T-helper 9 cell (primary cell): ENCODE measurements around the gene TSPYL6.

Experiments
- DNase-seq: peaks from one replicate; pipeline ENCODE4 v3.0.0-alpha.2; 2020

Gene TSPYL6

GRCh38 chr2:54255230-54256090 is 569 bp downstream of the TSPYL6 start:
- DNase-seq = no peak

DNA sequence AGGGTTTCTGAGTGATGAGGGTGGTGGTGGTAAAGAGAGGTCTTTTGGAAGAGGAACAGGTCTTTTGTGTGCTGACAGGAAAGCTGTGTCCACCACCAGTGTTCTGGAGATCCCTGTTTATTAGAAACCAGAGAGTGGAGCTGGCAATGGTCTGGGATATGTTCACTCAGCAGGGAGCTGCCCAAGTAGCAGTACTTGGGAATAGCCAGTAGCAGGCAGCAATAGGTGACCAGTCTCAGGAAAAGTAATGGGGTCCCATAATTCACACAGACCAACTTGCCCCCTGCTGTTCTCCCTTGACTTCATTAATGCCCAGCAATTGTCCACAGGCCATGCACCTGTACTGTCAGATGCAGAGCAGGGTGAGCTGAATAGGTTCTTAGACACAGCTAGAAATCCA is 1.8 kb downstream of the TSPYL6 start:
- no peak for DNase-seq

DNA sequence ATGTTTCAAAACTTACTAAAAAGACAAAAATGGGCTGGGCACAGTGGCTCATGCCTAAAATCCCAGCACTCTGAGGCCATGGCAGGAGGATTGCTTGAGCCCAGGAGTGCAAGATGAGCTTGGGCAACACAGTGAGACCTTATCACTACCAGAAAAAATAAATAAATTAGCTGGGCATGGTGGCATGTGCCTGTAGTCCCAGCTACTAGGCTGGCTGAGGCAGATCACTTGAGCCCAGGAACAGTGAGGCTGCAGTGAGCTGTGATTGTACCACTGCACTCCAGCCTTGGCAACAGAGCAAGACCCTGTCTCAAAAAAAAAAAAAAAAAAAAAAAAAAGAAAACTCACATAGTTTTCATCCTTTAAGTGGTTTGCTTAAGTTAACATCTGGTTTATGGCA is 6.4 kb downstream of the TSPYL6 start:
- DNase-seq = no peak

DNA sequence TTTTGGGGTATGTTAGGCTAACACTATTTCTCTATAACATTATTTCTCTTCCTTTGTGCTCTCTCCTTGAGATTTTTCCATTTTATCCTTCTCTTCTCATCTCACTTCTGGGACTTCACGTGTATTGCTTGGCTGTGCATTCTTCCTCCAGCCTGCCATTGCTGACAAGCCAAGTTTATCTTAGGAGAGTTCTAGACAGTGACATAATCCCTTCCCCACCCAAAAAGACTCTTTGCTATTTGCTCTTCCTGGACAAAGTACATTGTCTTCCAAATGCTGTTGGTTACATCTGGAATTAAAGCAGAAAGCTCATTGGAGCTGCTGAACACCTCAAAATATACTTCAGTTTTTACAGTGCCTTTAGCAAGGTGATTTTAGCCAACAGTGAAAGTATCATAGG is 8.9 kb downstream of the TSPYL6 start:
- no peak for DNase-seq

DNA sequence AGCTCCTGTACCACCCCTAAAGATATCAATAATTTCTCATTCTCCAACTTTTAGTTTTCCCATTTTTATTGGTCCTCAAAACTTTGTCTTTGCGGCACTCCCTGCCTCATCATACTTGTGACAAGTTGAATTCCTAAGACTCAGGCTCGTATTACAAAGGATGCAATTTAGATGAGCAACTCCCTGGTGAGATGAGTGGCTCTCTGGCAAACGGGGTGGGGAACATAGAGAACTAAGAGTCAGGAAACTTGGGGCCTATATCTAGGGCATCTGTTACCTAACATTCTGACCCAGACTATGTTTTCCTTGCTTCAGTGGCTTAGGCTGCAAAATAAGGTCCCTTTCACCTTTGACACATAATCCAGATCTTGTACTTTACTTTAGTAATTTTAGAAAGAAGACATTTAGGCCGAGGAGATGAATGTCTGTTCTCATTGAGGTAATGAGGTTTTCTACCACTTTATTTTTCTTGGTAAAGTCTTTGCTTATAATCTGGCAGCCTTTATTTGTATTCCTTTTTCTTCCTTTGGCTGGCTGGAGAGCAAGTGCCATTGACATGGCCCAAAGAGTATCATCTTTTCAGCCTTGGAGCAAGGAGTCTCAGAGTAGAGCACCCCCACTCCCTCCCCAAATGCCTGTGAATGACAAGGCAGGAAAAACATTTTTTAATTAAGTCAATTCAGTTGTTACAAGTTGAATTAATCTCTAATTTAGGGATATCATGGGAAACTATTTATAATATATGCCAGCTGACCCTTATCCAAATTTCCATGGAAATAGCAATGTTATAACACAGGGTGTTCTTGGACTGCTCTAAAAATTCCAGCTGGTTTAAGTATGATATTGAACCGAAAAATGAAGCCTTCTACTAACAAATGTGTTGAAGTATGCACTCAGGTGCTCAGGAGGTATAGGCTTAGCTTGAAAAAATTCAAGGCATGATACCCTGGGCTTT is 15.2 kb downstream of the TSPYL6 start:
- DNase-seq = no peak

DNA sequence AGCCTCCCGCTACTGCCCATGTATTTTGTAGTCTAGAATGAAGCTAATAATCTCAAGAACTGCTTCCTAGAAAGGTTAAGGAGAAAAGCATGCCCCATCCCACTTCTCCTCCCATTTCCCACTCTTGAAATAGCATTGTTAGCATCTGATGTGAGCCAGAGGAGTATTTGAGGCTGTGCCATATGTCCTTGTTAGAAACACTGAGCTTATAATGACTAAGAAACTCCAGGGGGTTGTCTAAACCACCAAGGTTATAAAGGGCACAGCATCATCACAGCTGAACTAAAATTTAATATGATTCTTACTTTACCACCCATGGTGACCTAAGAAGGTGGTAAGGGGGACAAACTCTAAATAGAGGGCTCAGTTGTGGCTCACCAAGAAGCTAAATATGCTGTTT is 16.6 kb downstream of the TSPYL6 start:
- DNase-seq = no peak

DNA sequence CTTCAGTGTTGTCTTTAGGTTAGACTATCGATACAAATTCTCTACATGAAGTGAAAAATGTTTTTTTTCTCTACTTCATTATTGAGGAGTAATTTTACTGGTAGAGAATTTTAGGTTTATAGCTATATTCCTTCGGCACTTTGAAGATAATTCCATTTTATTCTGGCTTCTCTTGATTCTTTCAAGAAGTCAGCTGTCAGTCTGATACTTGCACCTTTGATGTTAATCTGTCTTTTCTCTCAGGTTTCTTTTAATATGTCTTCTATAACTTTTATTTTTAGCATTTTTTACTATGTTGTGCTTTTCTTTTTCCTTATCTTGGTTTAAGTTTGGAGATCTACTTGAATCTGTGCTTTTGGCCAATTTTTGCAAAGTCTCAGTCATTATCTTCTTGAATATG is 18.6 kb downstream of the TSPYL6 start:
- no peak for DNase-seq

DNA sequence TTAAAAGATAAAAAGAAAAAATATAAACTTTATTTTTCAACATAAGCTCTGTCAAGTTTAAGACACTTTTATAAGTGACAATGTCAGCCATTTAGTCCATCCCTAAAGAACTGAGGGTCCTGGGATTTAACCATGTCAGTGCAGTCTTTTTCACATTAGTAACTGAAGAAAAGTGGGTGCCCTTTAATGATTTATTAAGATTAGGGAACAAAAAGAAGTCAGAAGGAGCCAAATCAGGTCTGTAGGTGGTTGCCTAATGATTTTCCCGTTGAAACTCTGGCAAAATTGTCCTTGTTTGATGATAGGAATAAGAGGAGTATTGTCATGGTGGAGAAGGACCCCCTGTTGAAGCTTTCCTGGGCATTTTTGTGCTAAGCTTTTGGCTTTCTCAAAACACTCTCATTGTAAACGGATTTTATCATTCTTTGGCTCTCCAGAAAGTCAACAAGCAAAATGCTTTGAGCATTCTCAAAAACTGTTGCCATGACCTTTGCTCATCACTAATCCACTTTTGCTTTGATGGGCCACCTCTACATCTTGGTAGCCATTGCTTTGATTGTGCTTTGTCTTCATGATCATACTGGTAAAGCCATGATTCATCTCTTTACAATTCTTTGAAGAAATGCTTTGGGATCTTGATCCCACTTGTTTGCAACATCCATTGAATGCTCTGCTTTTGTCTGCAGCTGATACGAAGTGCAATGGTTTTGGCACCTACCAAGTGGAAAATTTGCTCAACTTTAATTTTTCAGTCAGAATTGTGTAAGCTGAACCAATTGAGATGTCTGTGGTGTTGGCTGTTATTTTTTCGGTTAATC is 22.0 kb downstream of the TSPYL6 start:
- DNase-seq = no peak

DNA sequence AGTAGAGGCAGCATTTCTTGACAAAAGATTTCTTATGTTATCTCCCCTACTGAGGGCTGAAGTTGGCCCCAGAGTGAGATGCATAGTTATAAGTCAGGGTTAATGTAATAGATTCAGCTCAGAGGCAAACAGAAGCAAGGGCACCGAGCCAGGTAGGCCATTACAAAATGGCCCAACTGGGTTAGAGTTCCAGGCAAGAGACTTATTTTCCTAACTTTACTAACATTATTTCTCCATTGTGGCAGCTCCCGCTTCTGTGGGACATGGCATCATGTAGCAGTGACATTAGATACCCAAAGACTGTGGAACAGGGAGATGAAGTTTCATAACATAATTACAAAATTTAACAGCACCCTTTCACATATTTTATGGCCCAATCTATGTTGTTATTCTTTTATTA is 27.1 kb downstream of the TSPYL6 start:
- DNase-seq = no peak

GRCh38 chr2:54227798-54228197 is 28.2 kb downstream of the TSPYL6 start:
- DNase-seq = no peak

DNA sequence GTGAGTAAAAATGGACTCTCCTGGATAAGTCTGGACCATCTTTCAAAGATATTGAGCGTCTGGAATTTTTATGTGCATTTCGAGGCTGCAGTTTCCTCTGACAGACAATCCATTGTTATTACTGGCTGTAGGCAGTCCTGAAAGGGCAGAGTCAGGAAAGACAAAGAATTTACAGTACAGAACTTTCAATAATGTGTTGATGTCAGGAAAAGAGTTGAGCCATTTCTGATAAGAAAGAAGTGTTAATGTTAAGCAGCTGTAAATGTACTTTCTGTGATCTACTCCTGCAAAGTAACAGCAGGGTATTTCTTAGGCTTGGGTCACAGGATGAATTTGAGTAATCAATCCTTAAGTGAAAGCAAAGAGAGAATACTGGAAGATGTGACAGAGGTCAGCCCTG is 29.8 kb downstream of the TSPYL6 start:
- no peak for DNase-seq

DNA sequence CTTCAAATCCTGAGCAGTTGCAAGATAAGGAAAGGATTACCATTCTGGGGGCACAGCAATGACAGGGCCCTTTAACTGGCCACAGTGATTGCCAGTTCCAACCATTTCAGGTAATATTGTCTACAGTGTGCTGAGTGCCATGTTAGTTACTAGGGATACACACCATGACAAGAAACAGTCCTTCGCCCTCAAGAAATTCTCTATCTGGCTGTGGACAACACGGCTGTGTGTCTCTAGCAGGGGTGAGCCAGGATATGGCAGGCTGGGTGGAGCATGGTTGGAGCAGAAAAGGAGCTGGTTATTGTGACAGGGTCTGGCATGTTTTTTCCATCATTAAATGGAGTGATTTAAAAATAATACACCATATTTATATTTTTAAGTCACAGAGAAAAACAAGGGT is 31.0 kb downstream of the TSPYL6 start:
- DNase-seq = no peak

GRCh38 chr2:54213082-54213481 is 42.9 kb downstream of the TSPYL6 start:
- no peak for DNase-seq

DNA sequence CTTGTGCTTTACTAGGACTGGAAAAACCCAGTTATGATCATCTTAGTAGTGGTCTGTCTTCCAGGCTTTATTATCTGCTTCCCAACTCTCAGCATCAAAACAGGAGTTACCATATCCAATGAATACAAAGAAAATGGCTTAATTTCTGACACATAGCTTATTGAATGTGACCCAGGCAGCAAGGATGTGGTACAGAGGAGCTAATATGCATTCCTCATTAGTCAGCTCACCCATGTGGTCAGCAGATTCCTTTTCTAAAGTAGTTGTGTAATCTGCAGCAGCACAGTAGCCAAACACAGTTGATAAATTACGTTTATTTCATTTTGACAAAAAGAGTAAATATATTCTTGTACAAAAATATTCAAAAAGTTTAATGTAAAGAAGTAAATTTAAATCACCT is 43.6 kb downstream of the TSPYL6 start:
- DNase-seq = no peak

DNA sequence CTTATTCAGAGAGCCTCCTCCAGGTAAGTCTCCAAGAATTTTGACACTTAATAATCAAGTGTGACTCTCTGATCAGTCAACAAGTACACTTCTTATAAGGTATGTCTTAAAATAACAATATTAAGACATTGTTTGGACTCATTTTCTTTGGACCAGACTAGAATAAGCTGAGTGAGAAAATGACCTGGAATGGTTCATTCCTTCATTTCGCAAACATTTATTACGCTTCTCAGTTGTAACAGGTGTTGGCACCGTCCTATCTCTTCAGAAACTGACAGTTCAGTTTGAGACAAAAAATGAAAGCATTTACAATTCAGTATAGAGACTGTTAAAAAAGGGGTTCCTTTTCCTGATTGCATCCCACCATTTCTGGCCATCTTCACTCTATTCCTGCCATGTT is 46.6 kb downstream of the TSPYL6 start:
- no peak for DNase-seq

- DNase-seq = no peak
These were observed 47.4 kb downstream of the TSPYL6 start for GRCh38 chr2:54208364-54209240.

- no peak for DNase-seq
These were observed 48.3 kb downstream of the TSPYL6 start for GRCh38 chr2:54207666-54208195.

- no peak for DNase-seq
These were observed 49.4 kb downstream of the TSPYL6 start for GRCh38 chr2:54206596-54206995.

GRCh38 chr2:54204476-54204875 is 51.6 kb downstream of the TSPYL6 start:
- DNase-seq = no peak
